Lower leg skin (tissue), 3 donors: Measurements from ENCODE around the gene TCF21.

Experiments used
- CTCF ChIP-seq, 3 donors: fragments of 450-650 bp; IDR thresholded peaks; one replicate each; pipeline ENCODE4 v1.5.1; 2016; ENCODE audit warnings: antibody characterized with exemption in 3 of 3, mild to moderate bottlenecking in 3 of 3, moderate library complexity in 2 of 3
- POLR2A ChIP-seq, 2 donors: fragments of 450-650 bp; IDR thresholded peaks; one replicate each; pipeline ENCODE4 v1.6.1; 2016 to 2017; ENCODE audit warnings: antibody characterized with exemption in 2 of 2, mild to moderate bottlenecking in 1 of 2, moderate library complexity in 1 of 2

DNA sequence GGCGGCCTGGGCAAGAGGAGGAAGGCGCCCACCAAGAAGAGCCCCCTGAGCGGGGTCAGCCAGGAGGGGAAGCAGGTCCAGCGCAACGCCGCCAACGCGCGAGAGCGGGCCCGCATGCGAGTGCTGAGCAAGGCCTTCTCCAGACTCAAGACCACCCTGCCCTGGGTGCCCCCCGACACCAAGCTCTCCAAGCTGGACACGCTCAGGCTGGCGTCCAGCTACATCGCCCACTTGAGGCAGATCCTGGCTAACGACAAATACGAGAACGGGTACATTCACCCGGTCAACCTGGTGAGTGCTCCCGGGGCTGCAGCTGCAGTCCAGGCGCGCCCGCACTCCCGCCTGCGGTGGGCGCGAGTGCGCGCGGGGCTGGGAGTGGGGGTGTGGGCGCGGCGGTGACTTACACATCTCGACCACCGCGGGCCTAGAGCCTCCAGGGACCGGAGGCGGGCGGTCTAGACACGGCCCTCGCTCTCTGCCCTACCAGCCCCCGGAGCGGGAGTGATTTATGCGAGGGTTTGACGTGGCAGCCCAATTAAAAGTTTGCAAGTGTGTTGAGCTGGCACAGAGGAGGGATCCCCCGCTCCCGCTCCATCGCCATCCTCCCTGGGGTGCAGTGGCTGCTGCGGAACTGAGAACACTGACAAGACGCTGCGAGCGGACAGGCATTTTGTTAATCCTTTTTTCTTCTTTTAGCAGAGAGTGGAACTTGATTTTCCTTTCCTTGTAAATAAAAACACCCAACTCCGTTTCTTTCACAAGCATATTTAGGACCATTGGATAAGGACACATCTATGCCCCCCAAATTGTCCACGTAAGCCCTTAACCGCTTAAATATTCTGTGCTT is 867 bp downstream of the TCF21 start:
- TF ChIP-seq CTCF (IDR thresholded peaks at IDR 0.05) (no peak), POLR2A (IDR thresholded peaks at IDR 0.05) (no peak)
